GM18861 (cell line): ENCODE data around the gene CHST14.

Experiments
- ATAC-seq: cut with Tn5 transposase; IDR thresholded peaks from one replicate; pipeline ENCODE4 v1.9.1; 2021; ENCODE audit not compliant: unreplicated experiment

The CHST14 gene

GRCh38 chr15:40487816-40488682, 17.3 kb downstream of the CHST14 start:
- no peak for ATAC-seq

GRCh38 chr15:40489274-40490175, 18.7 kb downstream of the CHST14 start:
- no peak for ATAC-seq

GRCh38 chr15:40493089-40493840, 22.5 kb downstream of the CHST14 start:
- ATAC-seq: no peak

GRCh38 chr15:40495516-40495915, 24.7 kb downstream of the CHST14 start:
- ATAC-seq: no peak

- ATAC-seq: no peak
Measured at GRCh38 chr15:40498418-40498817, 27.6 kb downstream of the CHST14 start.

GRCh38 chr15:40498891-40499290, 28.1 kb downstream of the CHST14 start:
- ATAC-seq: no peak

GRCh38 chr15:40499931-40500330, 29.1 kb downstream of the CHST14 start:
- no peak for ATAC-seq

GRCh38 chr15:40500568-40501330, 30.0 kb downstream of the CHST14 start:
- ATAC-seq: no peak

GRCh38 chr15:40501487-40501886, 30.7 kb downstream of the CHST14 start:
- ATAC-seq: no peak

- ATAC-seq: peak; percentile 47
Measured at GRCh38 chr15:40506964-40507571, 36.3 kb downstream of the CHST14 start.

- no peak for ATAC-seq
Measured at GRCh38 chr15:40508216-40508615, 37.4 kb downstream of the CHST14 start.

- ATAC-seq: no peak
Measured at GRCh38 chr15:40510201-40510600, 39.4 kb downstream of the CHST14 start.

- no peak for ATAC-seq
Measured at GRCh38 chr15:40511093-40511471, 40.3 kb downstream of the CHST14 start.

- ATAC-seq: no peak
Measured at GRCh38 chr15:40511472-40512133, 40.8 kb downstream of the CHST14 start.

GRCh38 chr15:40512440-40512839, 41.7 kb downstream of the CHST14 start:
- ATAC-seq: no peak

GRCh38 chr15:40513609-40514008, 42.8 kb downstream of the CHST14 start:
- no peak for ATAC-seq

- ATAC-seq: no peak
Measured at GRCh38 chr15:40516322-40516721, 45.5 kb downstream of the CHST14 start.
